Measurements from ENCODE around the gene ASIC3. TPM values are rescaled to one million over a fixed set of nuclear protein-coding genes. Genes with fewer than 3 reads are reported as not detected.

Gene ASIC3
- total RNA-seq, 4 donors from 2014 or later, result 2.5 to 10.7 (median 5.0) TPM

GRCh38 chr7:151003572-151003971, 44.8 kb upstream of the ASIC3 start:
- Histone ChIP-seq H3K36me3 (no peaks in the 10 kb centered on the region), H3K4me1 (peaks cover 0 to 5% (median 0%) of the 10 kb centered on the region in 4 donors), H3K9me3 (no peaks in the 10 kb centered on the region), H3K27ac (no peak overlapping the region), H3K27me3 (no peaks in the 10 kb centered on the region), H3K4me3 (no peak overlapping the region)
- TF ChIP-seq CTCF (IDR thresholded peaks at IDR 0.05) (no peak), POLR2A (IDR thresholded peaks at IDR 0.05) (no peak)
- no peak for DNase-seq

- peaks cover 0 to 5% (median 0%) of the 10 kb centered on the region in 4 donors for H3K4me1 ChIP-seq
- no peak overlapping the region for H3K27ac ChIP-seq
- H3K4me3 ChIP-seq, result no peak overlapping the region
- H3K36me3 ChIP-seq, result no peaks in the 10 kb centered on the region
- no peak for TF ChIP-seq CTCF (IDR thresholded peaks at IDR 0.05)
- no peak for TF ChIP-seq POLR2A (IDR thresholded peaks at IDR 0.05)
- no peaks in the 10 kb centered on the region for H3K9me3 ChIP-seq
- DNase-seq, result no peak
- H3K27me3 ChIP-seq, result no peaks in the 10 kb centered on the region
Observed at GRCh38 chr7:151005566-151005965, 42.8 kb upstream of the ASIC3 start.

- DNase-seq, result no peak
- Histone ChIP-seq H3K4me1 (peaks cover 0 to 5% (median 0%) of the 10 kb centered on the region in 4 donors), H3K27ac (no peak overlapping the region), H3K27me3 (no peaks in the 10 kb centered on the region), H3K9me3 (no peaks in the 10 kb centered on the region), H3K4me3 (no peak overlapping the region), H3K36me3 (no peaks in the 10 kb centered on the region)
- TF ChIP-seq CTCF (IDR thresholded peaks at IDR 0.05), result no peak
- TF ChIP-seq POLR2A (IDR thresholded peaks at IDR 0.05), result no peak
Observed at GRCh38 chr7:151006590-151007300, 41.6 kb upstream of the ASIC3 start.

GRCh38 chr7:151007469-151007898, 40.8 kb upstream of the ASIC3 start:
- H3K4me3 ChIP-seq, result no peak overlapping the region
- DNase-seq, result no peak
- TF ChIP-seq POLR2A (IDR thresholded peaks at IDR 0.05), result no peak
- TF ChIP-seq CTCF (IDR thresholded peaks at IDR 0.05), result no peak
- peak overlapping the region in 3 of 4 donors; percentile 5 to 66 (median 49) for H3K27ac ChIP-seq
- no peaks in the 10 kb centered on the region for H3K36me3 ChIP-seq
- peaks cover 0 to 11% (median 0%) of the 10 kb centered on the region in 4 donors for H3K4me1 ChIP-seq
- no peaks in the 10 kb centered on the region for H3K9me3 ChIP-seq
- no peaks in the 10 kb centered on the region for H3K27me3 ChIP-seq

GRCh38 chr7:151008143-151008510, 40.2 kb upstream of the ASIC3 start:
- Histone ChIP-seq H3K4me1 (peaks cover 0 to 17% (median 0%) of the 10 kb centered on the region in 4 donors), H3K4me3 (peak overlapping the region; percentile 17 to 39 (median 30)), H3K36me3 (no peaks in the 10 kb centered on the region), H3K27ac (peak overlapping the region in 3 of 4 donors; percentile 39 to 66 (median 49)), H3K27me3 (no peaks in the 10 kb centered on the region), H3K9me3 (no peaks in the 10 kb centered on the region)
- peak in 1 of 3 donors; percentile 38 for DNase-seq
- TF ChIP-seq CTCF (IDR thresholded peaks at IDR 0.05) (no peak), POLR2A (IDR thresholded peaks at IDR 0.05) (no peak)

All from Peyer's patch (tissue), 4 donors.